Suprapubic skin (tissue), 4 donors: ENCODE results near the gene RPL10. TPM values are rescaled to one million over a fixed set of nuclear protein-coding genes. Genes with fewer than 3 reads are reported as not detected.

Experiments
- DNase-seq, 2 donors: peaks; one replicate each; pipeline ENCODE4 v3.0.0-alpha.2; 2019; ENCODE audit warnings: low spot score in 2 of 2
- H3K27ac ChIP-seq: fragments of 200-600 bp; sonication (generic); one replicate; pipeline ENCODE4 v1.5.1; 2019
- H3K27me3 ChIP-seq: fragments of 200-600 bp; sonication (generic); one replicate; pipeline ENCODE4 v1.5.1; 2019
- H3K36me3 ChIP-seq: fragments of 200-600 bp; sonication (generic); one replicate; pipeline ENCODE4 v1.5.1; 2019
- H3K4me1 ChIP-seq: fragments of 200-600 bp; sonication (generic); one replicate; pipeline ENCODE4 v1.5.1; 2019
- H3K4me3 ChIP-seq: fragments of 200-600 bp; sonication (generic); one replicate; pipeline ENCODE4 v1.5.1; 2019; ENCODE audit warnings: mild to moderate bottlenecking
- H3K9me3 ChIP-seq: fragments of 200-600 bp; sonication (generic); one replicate; pipeline ENCODE4 v1.5.1; 2019
- EP300 ChIP-seq: sonication (generic); formaldehyde crosslinking; IDR thresholded peaks from one replicate; pipeline ENCODE4 v1.6.1; 2017; ENCODE audit warnings: antibody characterized with exemption
- POLR2A ChIP-seq, 2 donors: fragments of 450-650 bp; IDR thresholded peaks; one replicate each; pipeline ENCODE4 v1.6.1; 2017; ENCODE audit warnings: antibody characterized with exemption in 2 of 2, mild to moderate bottlenecking in 2 of 2, moderate library complexity in 2 of 2
- POLR2AphosphoS5 ChIP-seq, 3 donors: sonication (generic); formaldehyde crosslinking; IDR thresholded peaks; one replicate each; pipeline ENCODE4 v1.6.1; 2017; ENCODE audit warnings: antibody characterized with exemption in 3 of 3
- WGBS: methylation state at CpG from one replicate; pipeline ENCODE4 v1.1.5; 2018; 5-methylcytosine and 5-hydroxymethylcytosine counted together
- total RNA-seq, 4 donors: library from RNA; depleted of rRNA; stranded (reverse); fragments of >200 nt; gene quantifications; one replicate each; pipeline ENCODE4 v1.1.0, GENCODE V29; 2016
- TF ChIP-seq, protein P1 (sequence below), 2 donors: fragments of 200-600 bp in 1 of 2; fragments of 450-650 bp in 1 of 2; sonication (generic) in 1 of 2; IDR thresholded peaks; one replicate each; pipeline ENCODE4 v1.5.1; 2016 to 2019; ENCODE audit warnings: antibody characterized with exemption in 2 of 2, mild to moderate bottlenecking in 1 of 2, moderate library complexity in 1 of 2

The RPL10 gene
- total RNA-seq, 4 donors from 2014 or later, result 3,684 to 7,390 (median 6,600) TPM

GRCh38 chrX:154357205-154357604 is 41.0 kb upstream of the RPL10 start:
- Histone ChIP-seq H3K9me3 (no peaks in the 10 kb centered on the region), H3K36me3 (peaks cover 96% of the 10 kb centered on the region), H3K27ac (no peak overlapping the region), H3K4me3 (no peak overlapping the region), H3K27me3 (no peaks in the 10 kb centered on the region), H3K4me1 (no peaks in the 10 kb centered on the region)
- WGBS, result 91% methylated on average over 7 of the region's 27 CpGs
- DNase-seq, result no peak
- TF ChIP-seq, protein P1, sequence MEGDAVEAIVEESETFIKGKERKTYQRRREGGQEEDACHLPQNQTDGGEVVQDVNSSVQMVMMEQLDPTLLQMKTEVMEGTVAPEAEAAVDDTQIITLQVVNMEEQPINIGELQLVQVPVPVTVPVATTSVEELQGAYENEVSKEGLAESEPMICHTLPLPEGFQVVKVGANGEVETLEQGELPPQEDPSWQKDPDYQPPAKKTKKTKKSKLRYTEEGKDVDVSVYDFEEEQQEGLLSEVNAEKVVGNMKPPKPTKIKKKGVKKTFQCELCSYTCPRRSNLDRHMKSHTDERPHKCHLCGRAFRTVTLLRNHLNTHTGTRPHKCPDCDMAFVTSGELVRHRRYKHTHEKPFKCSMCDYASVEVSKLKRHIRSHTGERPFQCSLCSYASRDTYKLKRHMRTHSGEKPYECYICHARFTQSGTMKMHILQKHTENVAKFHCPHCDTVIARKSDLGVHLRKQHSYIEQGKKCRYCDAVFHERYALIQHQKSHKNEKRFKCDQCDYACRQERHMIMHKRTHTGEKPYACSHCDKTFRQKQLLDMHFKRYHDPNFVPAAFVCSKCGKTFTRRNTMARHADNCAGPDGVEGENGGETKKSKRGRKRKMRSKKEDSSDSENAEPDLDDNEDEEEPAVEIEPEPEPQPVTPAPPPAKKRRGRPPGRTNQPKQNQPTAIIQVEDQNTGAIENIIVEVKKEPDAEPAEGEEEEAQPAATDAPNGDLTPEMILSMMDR (IDR thresholded peaks at IDR 0.05), result no peak
- no peak for TF ChIP-seq POLR2AphosphoS5 (IDR thresholded peaks at IDR 0.05)
- TF ChIP-seq EP300, result no peak
- no peak for TF ChIP-seq POLR2A (IDR thresholded peaks at IDR 0.05)

- no peaks in the 10 kb centered on the region for H3K9me3 ChIP-seq
- no peak overlapping the region for H3K4me3 ChIP-seq
- TF ChIP-seq, protein P1 (IDR thresholded peaks at IDR 0.05), result no peak
- TF ChIP-seq EP300 (no peak), POLR2AphosphoS5 (IDR thresholded peaks at IDR 0.05) (no peak), POLR2A (IDR thresholded peaks at IDR 0.05) (no peak)
- H3K27me3 ChIP-seq, result no peaks in the 10 kb centered on the region
- no peak overlapping the region for H3K27ac ChIP-seq
- H3K36me3 ChIP-seq, result peaks cover 96% of the 10 kb centered on the region
- 94% methylated on average over 6 of the region's 11 CpGs for WGBS
- DNase-seq, result no peak
- no peaks in the 10 kb centered on the region for H3K4me1 ChIP-seq
Measured at GRCh38 chrX:154358011-154358410, 40.2 kb upstream of the RPL10 start.

GRCh38 chrX:154358829-154359228 is 39.3 kb upstream of the RPL10 start:
- H3K4me3 ChIP-seq, result no peak overlapping the region
- TF ChIP-seq POLR2A (IDR thresholded peaks at IDR 0.05), result no peak
- TF ChIP-seq, protein P1 (IDR thresholded peaks at IDR 0.05), result no peak
- no peak for TF ChIP-seq EP300
- no peak for TF ChIP-seq POLR2AphosphoS5 (IDR thresholded peaks at IDR 0.05)
- no peak for DNase-seq
- H3K27me3 ChIP-seq, result no peaks in the 10 kb centered on the region
- no peaks in the 10 kb centered on the region for H3K4me1 ChIP-seq
- H3K36me3 ChIP-seq, result peaks cover 93% of the 10 kb centered on the region
- H3K9me3 ChIP-seq, result no peaks in the 10 kb centered on the region
- WGBS, result 95% methylated on average over 5 of the region's 6 CpGs
- no peak overlapping the region for H3K27ac ChIP-seq

GRCh38 chrX:154359362-154360154 is 38.6 kb upstream of the RPL10 start:
- H3K27ac ChIP-seq, result no peak overlapping the region
- no peak for DNase-seq
- no peaks in the 10 kb centered on the region for H3K4me1 ChIP-seq
- H3K36me3 ChIP-seq, result peaks cover 93% of the 10 kb centered on the region
- WGBS, result 96% methylated on average over 22 of the region's 41 CpGs
- TF ChIP-seq POLR2A (IDR thresholded peaks at IDR 0.05) (no peak), EP300 (no peak), POLR2AphosphoS5 (IDR thresholded peaks at IDR 0.05) (no peak)
- TF ChIP-seq, protein P1 (IDR thresholded peaks at IDR 0.05), result no peak
- no peaks in the 10 kb centered on the region for H3K27me3 ChIP-seq
- H3K4me3 ChIP-seq, result no peak overlapping the region
- no peaks in the 10 kb centered on the region for H3K9me3 ChIP-seq

- Histone ChIP-seq H3K27me3 (no peaks in the 10 kb centered on the region), H3K9me3 (no peaks in the 10 kb centered on the region), H3K27ac (no peak overlapping the region), H3K36me3 (peaks cover 93% of the 10 kb centered on the region), H3K4me1 (no peaks in the 10 kb centered on the region), H3K4me3 (no peak overlapping the region)
- no peak for TF ChIP-seq EP300
- no peak for TF ChIP-seq POLR2AphosphoS5 (IDR thresholded peaks at IDR 0.05)
- no peak for TF ChIP-seq POLR2A (IDR thresholded peaks at IDR 0.05)
- WGBS, result 93% methylated on average over 24 of the region's 34 CpGs
- DNase-seq, result no peak
Measured at GRCh38 chrX:154360155-154360713, 37.9 kb upstream of the RPL10 start.
